CD4-positive, alpha-beta memory T cell (primary cell): ENCODE data around the gene C15orf62. TPM values are rescaled to one million over a fixed set of nuclear protein-coding genes. Genes with fewer than 3 reads are reported as not detected.

ENCODE experiments used
- CTCF ChIA-PET: fragments of 350-600 bp; sonication (Branson Sonifier 250); formaldehyde crosslinking; loops from one replicate; lab custom pipeline; 2021; ENCODE audit warnings: inconsistent platforms; ENCODE audit not compliant: partially characterized antibody; lab: Charles Lee
- POLR2A ChIA-PET: fragments of 350-600 bp; sonication (Branson Sonifier 250); formaldehyde crosslinking; loops from one replicate; lab custom pipeline; 2021; ENCODE audit not compliant: partially characterized antibody; lab: Charles Lee
- DNase-seq, 5 donors: peaks; one replicate each; pipeline versions ENCODE4 v3.0.0 to v3.0.0-alpha.2; 2020 to 2022; ENCODE audit warnings: mixed read lengths in 1 of 5
- H3K27ac ChIP-seq: one replicate; pipeline ENCODE4 v1.7.0; 2013; ENCODE audit warnings: low read depth, low read length
- H3K27me3 ChIP-seq: 2 replicates; pipeline ENCODE4 v1.7.0; 2013; ENCODE audit warnings: mild to moderate bottlenecking, low read length, moderate library complexity; ENCODE audit not compliant: insufficient read depth
- H3K36me3 ChIP-seq: 2 replicates; pipeline ENCODE4 v1.7.0; 2013; ENCODE audit warnings: mild to moderate bottlenecking, low read length, moderate library complexity; ENCODE audit not compliant: insufficient read depth
- H3K4me1 ChIP-seq: 2 replicates; pipeline ENCODE4 v1.7.0; 2013; ENCODE audit warnings: mild to moderate bottlenecking, low read length, moderate library complexity; ENCODE audit not compliant: insufficient read depth
- H3K4me3 ChIP-seq, 2 donors: one replicate each; pipeline ENCODE4 v1.7.0; 2013; ENCODE audit warnings: low read length in 2 of 2, mild to moderate bottlenecking in 1 of 2
- H3K9me3 ChIP-seq, 2 donors: one replicate each; pipeline ENCODE4 v1.7.0; 2013; ENCODE audit warnings: low read length in 2 of 2, control low read depth in 1 of 2; ENCODE audit not compliant: control insufficient read depth in 1 of 2
- H3K27ac Mint-ChIP-seq, 7 donors: one replicate each; pipeline ENCODE4 v1.8.0; 2020 to 2021; ENCODE audit warnings: mixed read lengths in 7 of 7, mild to moderate bottlenecking in 6 of 7, inconsistent platforms in 3 of 7, moderate library complexity in 3 of 7
- H3K27me3 Mint-ChIP-seq, 2 donors: one replicate each; pipeline ENCODE4 v1.8.0; 2020 to 2021; ENCODE audit warnings: mixed read lengths in 2 of 2
- H3K36me3 Mint-ChIP-seq, 2 donors: one replicate each; pipeline ENCODE4 v1.8.0; 2020 to 2021; ENCODE audit warnings: mixed read lengths in 2 of 2, inconsistent platforms in 1 of 2, mild to moderate bottlenecking in 1 of 2
- H3K4me1 Mint-ChIP-seq, 4 donors: one replicate each; pipeline ENCODE4 v1.8.0; 2020 to 2021; ENCODE audit warnings: mixed read lengths in 4 of 4, mild to moderate bottlenecking in 1 of 4
- H3K4me3 Mint-ChIP-seq, 8 donors: one replicate each; pipeline ENCODE4 v1.8.0; 2020 to 2021; ENCODE audit warnings: mixed read lengths in 8 of 8, mild to moderate bottlenecking in 7 of 8, moderate library complexity in 6 of 8, inconsistent platforms in 3 of 8
- H3K9me3 Mint-ChIP-seq, 8 donors: one replicate each; pipeline ENCODE4 v1.8.0; 2020 to 2021; ENCODE audit warnings: mixed read lengths in 8 of 8, mild to moderate bottlenecking in 5 of 8, inconsistent platforms in 3 of 8, moderate library complexity in 1 of 8
- intact Hi-C: fragments of 100-400 bp; cut with micrococcal nuclease; formaldehyde crosslinking; loops from one replicate; pipeline ENCODE4 v1.15.1; 2023
- polyA plus RNA-seq, 2 donors: library from polyadenylated mRNA; unstranded; fragments of 300-500 nt; fragmentation: Illumina TruSeq; gene quantifications; one replicate each; pipeline ENCODE4 v1.2.3, GENCODE V29; 2021
- total RNA-seq, 2 experiments: library from RNA; stranded (reverse); gene quantifications; one replicate each; pipeline ENCODE4 v1.2.3, GENCODE V29; 2021

C15orf62 gene
- total and polyA plus RNA-seq, 4 experiments from 2014 or later, result 0.24 to 3.5 (median 1.9) TPM

- H3K27ac ChIP-seq, result no peak overlapping the region
- H3K4me3 Mint-ChIP-seq, result no peak overlapping the region
- intact Hi-C loops, result no loop called here
- no peaks in the 10 kb centered on the region for H3K27me3 ChIP-seq
- no peak overlapping the region for H3K27ac Mint-ChIP-seq
- H3K9me3 Mint-ChIP-seq, result no peaks in the 10 kb centered on the region
- POLR2A ChIA-PET, result no interaction called here
- peaks cover 0 to 2% of the 10 kb centered on the region in 2 donors for H3K27me3 Mint-ChIP-seq
- no peak for DNase-seq
- CTCF ChIA-PET, result interaction anchor here (0.6 kb wide), 1 partner anchor 97 kb away, joined by 3 read pairs; no protein-coding TSS in a partner anchor
- H3K4me3 ChIP-seq, result no peak overlapping the region
- H3K9me3 ChIP-seq, result no peaks in the 10 kb centered on the region
- H3K4me1 ChIP-seq, result no peaks in the 10 kb centered on the region
- H3K4me1 Mint-ChIP-seq, result no peaks in the 10 kb centered on the region
- no peaks in the 10 kb centered on the region for H3K36me3 ChIP-seq
- H3K36me3 Mint-ChIP-seq, result no peaks in the 10 kb centered on the region
Measured at GRCh38 chr15:40821195-40821594, 51.4 kb downstream of the C15orf62 start.

Other genes starting within 250 kb of the C15orf62 start
- 10 to 100 TPM; 31.7 to 32.4 TPM for gene CCDC32, start 204.9 kb upstream of the C15orf62 start, total RNA-seq
- 10 to 100 TPM; 41.9 to 49.3 TPM for gene CCDC32, start 204.9 kb upstream of the C15orf62 start, polyA plus RNA-seq
- 10 to 100 TPM; 13.6 to 15.1 TPM for gene RPUSD2, start 200.7 kb upstream of the C15orf62 start, total RNA-seq
- 10 to 100 TPM; 19.4 to 25.0 TPM for gene RPUSD2, start 200.7 kb upstream of the C15orf62 start, polyA plus RNA-seq
- 1 to 10 TPM in 1 of 2 experiments, under 1 TPM in 1; 0.99 to 1.2 TPM for gene KNL1, start 175.7 kb upstream of the C15orf62 start, total RNA-seq
- gene KNL1, start 175.7 kb upstream of the C15orf62 start, polyA plus RNA-seq, result under 1 TPM in 1 of 2 donors, not detected in 1; 0.10 TPM
- gene RAD51, start 74.8 kb upstream of the C15orf62 start, total RNA-seq, result 1 to 10 TPM in 1 of 2 experiments, under 1 TPM in 1; 0.93 to 1.7 TPM
- gene RAD51, start 74.8 kb upstream of the C15orf62 start, polyA plus RNA-seq, result 1 to 10 TPM in 1 of 2 donors, under 1 TPM in 1; 0.21 to 1.6 TPM
- gene RMDN3, start 14.7 kb upstream of the C15orf62 start, total RNA-seq, result 10 to 100 TPM; 24.5 to 26.7 TPM
- gene RMDN3, start 14.7 kb upstream of the C15orf62 start, polyA plus RNA-seq, result 10 to 100 TPM; 28.9 to 35.9 TPM
- 10 to 100 TPM; 21.2 to 24.1 TPM for gene GCHFR, start 5.9 kb upstream of the C15orf62 start, total RNA-seq
- 100 to 1,000 TPM in 1 of 2 donors, 10 to 100 TPM in 1; 74.8 to 115 TPM for gene GCHFR, start 5.9 kb upstream of the C15orf62 start, polyA plus RNA-seq
- 10 to 100 TPM; 34.1 to 35.0 TPM for gene ZFYVE19, start 37.1 kb downstream of the C15orf62 start, total RNA-seq
- 10 to 100 TPM; 10.4 to 20.4 TPM for gene ZFYVE19, start 37.1 kb downstream of the C15orf62 start, polyA plus RNA-seq
- gene DNAJC17, start 37.5 kb downstream of the C15orf62 start, total RNA-seq, result 10 to 100 TPM; 40.5 to 43.9 TPM
- gene DNAJC17, start 37.5 kb downstream of the C15orf62 start, polyA plus RNA-seq, result 10 to 100 TPM; 24.3 to 31.5 TPM
- gene PPP1R14D, start 58.7 kb downstream of the C15orf62 start, total RNA-seq, result not detected
- not detected for gene PPP1R14D, start 58.7 kb downstream of the C15orf62 start, polyA plus RNA-seq
- gene SPINT1, start 74.1 kb downstream of the C15orf62 start, total RNA-seq, result 1 to 10 TPM; 3.8 to 4.0 TPM
- gene SPINT1, start 74.1 kb downstream of the C15orf62 start, polyA plus RNA-seq, result 1 to 10 TPM; 4.0 to 5.3 TPM
- not detected for gene RHOV, start 104.3 kb downstream of the C15orf62 start, total RNA-seq
- gene RHOV, start 104.3 kb downstream of the C15orf62 start, polyA plus RNA-seq, result not detected
- gene VPS18, start 124.5 kb downstream of the C15orf62 start, total RNA-seq, result 10 to 100 TPM; 18.4 to 20.3 TPM
- gene VPS18, start 124.5 kb downstream of the C15orf62 start, polyA plus RNA-seq, result 10 to 100 TPM; 14.6 to 21.6 TPM
- gene DLL4, start 159.4 kb downstream of the C15orf62 start, total RNA-seq, result not detected
- gene DLL4, start 159.4 kb downstream of the C15orf62 start, polyA plus RNA-seq, result not detected
- 1 to 10 TPM; 1.2 TPM for gene CHAC1, start 183.5 kb downstream of the C15orf62 start, total RNA-seq
- gene CHAC1, start 183.5 kb downstream of the C15orf62 start, polyA plus RNA-seq, result under 1 TPM; 0.24 to 0.43 TPM